GM10266 (cell line): ENCODE measurements around the gene BCKDHB.

Source experiments
- DNase-seq: peaks from one replicate; pipeline ENCODE4 v3.0.0; 2012; ENCODE audit errors: extremely low spot score
- TF ChIP-seq, protein P1 (sequence below): IDR thresholded peaks from 2 replicates; pipeline ENCODE4 v1.5.1; 2012; ENCODE audit warnings: mild to moderate bottlenecking, low read depth; ENCODE audit not compliant: control insufficient read depth, insufficient read depth; ENCODE audit errors: missing control alignments

The BCKDHB gene

DNA sequence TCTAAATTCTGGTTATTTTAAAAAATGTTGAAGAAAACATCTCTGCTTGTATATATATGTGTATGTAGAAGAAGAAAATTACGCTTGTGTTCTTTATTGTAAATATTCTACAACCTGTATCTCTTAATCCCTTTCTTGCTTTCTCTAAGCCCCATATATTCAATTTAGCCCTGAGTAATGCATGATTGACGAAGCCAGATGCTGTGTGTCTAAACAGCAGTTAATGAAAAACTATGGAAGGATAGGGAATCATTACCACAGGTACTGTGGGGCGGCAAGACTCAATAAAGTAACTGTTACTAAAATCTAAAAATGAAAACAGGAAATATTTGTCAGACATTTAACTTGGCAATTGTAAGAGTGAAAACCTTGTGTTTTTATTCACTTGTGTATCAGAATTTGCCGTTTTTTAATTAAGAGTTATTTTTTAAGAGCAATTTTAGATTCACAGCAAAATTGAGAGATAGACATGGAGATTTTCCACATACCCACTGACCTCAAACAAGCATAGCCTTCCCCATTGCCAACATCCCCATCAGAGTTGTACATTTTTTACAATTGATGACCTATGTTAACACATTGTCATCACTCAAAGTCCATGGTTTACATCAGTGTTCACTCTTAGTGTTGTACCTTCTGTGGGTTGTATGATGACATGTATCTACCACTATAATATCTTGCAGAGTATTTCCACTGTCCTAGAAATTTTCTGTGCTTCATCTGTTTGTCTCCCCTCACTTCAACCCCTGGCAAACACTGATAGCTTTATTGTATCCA lies 76.7 kb downstream of the BCKDHB start:
- DNase-seq: no peak
- TF ChIP-seq, protein P1, sequence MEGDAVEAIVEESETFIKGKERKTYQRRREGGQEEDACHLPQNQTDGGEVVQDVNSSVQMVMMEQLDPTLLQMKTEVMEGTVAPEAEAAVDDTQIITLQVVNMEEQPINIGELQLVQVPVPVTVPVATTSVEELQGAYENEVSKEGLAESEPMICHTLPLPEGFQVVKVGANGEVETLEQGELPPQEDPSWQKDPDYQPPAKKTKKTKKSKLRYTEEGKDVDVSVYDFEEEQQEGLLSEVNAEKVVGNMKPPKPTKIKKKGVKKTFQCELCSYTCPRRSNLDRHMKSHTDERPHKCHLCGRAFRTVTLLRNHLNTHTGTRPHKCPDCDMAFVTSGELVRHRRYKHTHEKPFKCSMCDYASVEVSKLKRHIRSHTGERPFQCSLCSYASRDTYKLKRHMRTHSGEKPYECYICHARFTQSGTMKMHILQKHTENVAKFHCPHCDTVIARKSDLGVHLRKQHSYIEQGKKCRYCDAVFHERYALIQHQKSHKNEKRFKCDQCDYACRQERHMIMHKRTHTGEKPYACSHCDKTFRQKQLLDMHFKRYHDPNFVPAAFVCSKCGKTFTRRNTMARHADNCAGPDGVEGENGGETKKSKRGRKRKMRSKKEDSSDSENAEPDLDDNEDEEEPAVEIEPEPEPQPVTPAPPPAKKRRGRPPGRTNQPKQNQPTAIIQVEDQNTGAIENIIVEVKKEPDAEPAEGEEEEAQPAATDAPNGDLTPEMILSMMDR: no peak

- TF ChIP-seq, protein P1: no peak
- no peak for DNase-seq
Observed at GRCh38 chr6:80185492-80185891, 79.0 kb downstream of the BCKDHB start.

DNA sequence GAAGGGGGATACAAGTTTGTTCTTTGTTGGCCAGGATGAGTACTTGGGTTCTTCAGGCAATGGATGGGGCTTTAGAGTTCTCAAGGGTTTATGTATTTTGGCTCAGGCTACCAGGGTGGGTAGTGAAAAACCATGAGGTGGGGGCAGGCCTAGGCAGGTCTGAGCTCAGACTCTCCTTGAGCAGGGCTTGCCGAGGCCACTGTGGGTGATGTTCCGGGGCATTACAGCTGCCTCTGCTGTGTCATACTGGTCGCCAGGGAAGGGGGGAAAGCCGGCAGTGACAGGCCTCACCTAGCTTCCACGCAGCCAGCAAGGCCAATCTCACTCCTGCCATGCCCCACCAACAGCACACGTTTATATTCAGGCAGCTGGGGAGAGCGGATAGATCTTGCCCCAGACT lies 79.6 kb downstream of the BCKDHB start:
- TF ChIP-seq, protein P1: no peak
- no peak for DNase-seq

DNA sequence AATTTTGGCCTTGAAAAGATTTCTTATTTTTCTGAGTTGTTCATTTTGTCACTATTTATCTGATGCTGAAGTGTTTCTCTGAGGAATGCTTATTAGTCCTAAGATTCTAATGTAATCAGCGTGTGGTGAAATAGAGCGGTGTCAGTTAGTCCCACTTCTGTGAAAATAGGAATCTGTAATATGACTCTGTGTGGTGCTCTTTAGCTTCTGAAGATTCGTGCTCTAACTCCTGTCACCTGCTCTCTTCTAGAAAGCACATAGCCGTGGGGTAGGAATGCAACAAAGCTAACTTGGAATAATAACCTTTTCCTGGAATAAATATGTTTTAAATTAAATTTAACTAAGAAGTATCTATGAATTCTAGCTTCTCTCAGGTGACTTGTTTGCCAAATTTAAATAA lies 90.4 kb downstream of the BCKDHB start:
- TF ChIP-seq, protein P1: no peak
- DNase-seq: no peak

GRCh38 chr6:80197474-80197873 lies 91.0 kb downstream of the BCKDHB start:
- no peak for DNase-seq
- TF ChIP-seq, protein P1: no peak

GRCh38 chr6:80197986-80198385 lies 91.5 kb downstream of the BCKDHB start:
- DNase-seq: no peak
- TF ChIP-seq, protein P1: no peak

GRCh38 chr6:80203283-80203682 lies 96.8 kb downstream of the BCKDHB start:
- no peak for DNase-seq

More at GRCh38 chr6:80203283-80203682, 96.8 kb downstream of the BCKDHB start:
- TF ChIP-seq, protein P1: no peak
